Endothelial cell of umbilical vein (primary cell): ENCODE results near the gene DNAJC24. TPM values are rescaled to one million over a fixed set of nuclear protein-coding genes. Genes with fewer than 3 reads are reported as not detected.

ENCODE experiments used
- BruUV-seq: library from RNA; stranded (reverse); fragments of 400-500 nt; replicated peaks from 2 replicates; lab custom pipeline; 2021; lab: Mats Ljungman, UMichigan
- CTCF ChIA-PET: fragments of 300-600, 350-600 bp; sonication (Branson Sonifier 250); formaldehyde crosslinking; loops from one replicate; lab custom pipeline; 2021; ENCODE audit warnings: antibody characterized with exemption, inconsistent platforms; lab: Charles Lee
- POLR2A ChIA-PET: fragments of 300-600, 350-600 bp; sonication (Branson Sonifier 250); formaldehyde crosslinking; loops from one replicate; lab custom pipeline; 2021; ENCODE audit warnings: antibody characterized with exemption, inconsistent platforms; lab: Charles Lee
- DNase-seq: peaks from one replicate; pipeline ENCODE4 v3.0.0-alpha.2; 2011; ENCODE audit warnings: low read depth, low spot score
- FAIRE-seq: peaks from 2 replicates; lab custom pipeline; 2011; peaks lifted over from hg19 to GRCh38; lab: Jason Lieb, UNC
- H2AFZ ChIP-seq: 2 replicates; pipeline ENCODE4 v1.6.0; 2012; ENCODE audit warnings: low read depth, low read length, control low read depth, inconsistent platforms
- H3K27ac ChIP-seq: 2 replicates; pipeline ENCODE4 v1.5.1; 2011; ENCODE audit warnings: low read depth, mild to moderate bottlenecking, control low read depth, low read length, moderate library complexity; ENCODE audit not compliant: insufficient read depth
- H3K27me3 ChIP-seq, 2 experiments: 2 replicates each; pipeline versions ENCODE4 v1.6.0 to v1.6.1; 2011; ENCODE audit warnings: low read length in 2 of 2, mixed read lengths in 1 of 2; ENCODE audit not compliant: control insufficient read depth in 2 of 2, insufficient read depth in 2 of 2
- H3K36me3 ChIP-seq, 2 experiments: 2 replicates in 1 of 2; 3 replicates in 1 of 2; pipeline ENCODE4 v1.5.1; 2011; ENCODE audit warnings: low read length in 2 of 2, mild to moderate bottlenecking in 1 of 2, moderate library complexity in 1 of 2; ENCODE audit not compliant: control insufficient read depth in 2 of 2, insufficient read depth in 2 of 2; ENCODE audit errors: extremely low read depth in 1 of 2
- H3K4me1 ChIP-seq: 3 replicates; pipeline ENCODE4 v1.5.1; 2011; ENCODE audit warnings: mild to moderate bottlenecking, low read length; ENCODE audit not compliant: control insufficient read depth, insufficient read depth; ENCODE audit errors: extremely low read depth
- H3K4me2 ChIP-seq: 2 replicates; pipeline ENCODE4 v1.6.1; 2011; ENCODE audit warnings: low read length, control low read depth, mixed read lengths; ENCODE audit not compliant: insufficient read depth
- H3K4me3 ChIP-seq, 3 experiments: fragments of 200-600 bp in 1 of 3; sonication (generic), shearing (Covaris generic) in 1 of 3; replicated peaks in 1 of 3; 2 replicates each; pipeline ENCODE4 v1.5.1; 2011 to 2016; ENCODE audit warnings: control low read depth in 3 of 3, low read length in 3 of 3, mild to moderate bottlenecking in 2 of 3, inconsistent platforms in 1 of 3, low read depth in 1 of 3, moderate library complexity in 1 of 3; ENCODE audit not compliant: insufficient read depth in 1 of 3
- H3K79me2 ChIP-seq: 2 replicates; pipeline ENCODE4 v1.6.0; 2012; ENCODE audit warnings: low read length, inconsistent platforms; ENCODE audit not compliant: control insufficient read depth, insufficient read depth
- H3K9ac ChIP-seq: replicated peaks from 2 replicates; pipeline ENCODE3; 2011; ENCODE audit warnings: low read length, control low read depth; ENCODE audit not compliant: insufficient read depth; ENCODE audit errors: extremely low read depth
- H3K9me1 ChIP-seq: replicated peaks from 3 replicates; pipeline ENCODE4 v1.6.0; 2011; ENCODE audit warnings: mild to moderate bottlenecking, low read length; ENCODE audit not compliant: control insufficient read depth, insufficient read depth; ENCODE audit errors: extremely low read depth
- H3K9me3 ChIP-seq: replicated peaks from 2 replicates; pipeline ENCODE4 v1.5.1; 2012; ENCODE audit warnings: low read length, inconsistent platforms; ENCODE audit not compliant: control insufficient read depth, insufficient read depth
- H4K20me1 ChIP-seq: replicated peaks from 2 replicates; pipeline ENCODE3; 2011; ENCODE audit warnings: mild to moderate bottlenecking, low read length; ENCODE audit not compliant: control insufficient read depth, insufficient read depth; ENCODE audit errors: extremely low read depth
- CTCF ChIP-seq, 2 donors: IDR thresholded peaks; 1 replicate in 1 of 2; 2 replicates in 1 of 2; pipeline ENCODE4 v1.5.1; 2011; ENCODE audit warnings: low read length in 2 of 2, mild to moderate bottlenecking in 2 of 2, moderate library complexity in 2 of 2, control low read depth in 1 of 2, inconsistent platforms in 1 of 2, low read depth in 1 of 2; ENCODE audit not compliant: insufficient read depth in 1 of 2; ENCODE audit errors: extremely low read depth in 1 of 2
- EZH2 ChIP-seq: IDR thresholded peaks from 2 replicates; pipeline ENCODE4 v1.6.1; 2012; ENCODE audit warnings: borderline replicate concordance, low read depth, mild to moderate bottlenecking, moderate library complexity, low read length, inconsistent platforms; ENCODE audit not compliant: severe bottlenecking
- FOS ChIP-seq: IDR thresholded peaks from 2 replicates; pipeline ENCODE4 v1.6.1; 2011; ENCODE audit warnings: mild to moderate bottlenecking, low read length, moderate library complexity, borderline replicate concordance; ENCODE audit not compliant: insufficient read depth
- GATA2 ChIP-seq: IDR thresholded peaks from 2 replicates; pipeline ENCODE4 v1.7.0; 2011; ENCODE audit warnings: low read depth, mild to moderate bottlenecking, moderate library complexity, mixed read lengths, low read length; ENCODE audit not compliant: insufficient read length, insufficient read depth
- JUN ChIP-seq: IDR thresholded peaks from 2 replicates; pipeline ENCODE4 v1.6.1; 2011; ENCODE audit warnings: borderline replicate concordance, low read depth; ENCODE audit not compliant: insufficient read length, insufficient read depth
- MAX ChIP-seq: IDR thresholded peaks from 2 replicates; pipeline ENCODE4 v1.6.1; 2011; ENCODE audit not compliant: insufficient read depth, insufficient read length
- MYC ChIP-seq: IDR thresholded peaks from one replicate; pipeline ENCODE4 v1.6.1; 2011; ENCODE audit warnings: mild to moderate bottlenecking, low read depth, low read length
- POLR2A ChIP-seq: IDR thresholded peaks from 2 replicates; pipeline ENCODE4 v1.6.1; 2012; ENCODE audit warnings: low read depth, mild to moderate bottlenecking, control low read depth, low read length
- POLR2AphosphoS5 ChIP-seq: IDR thresholded peaks from 2 replicates; pipeline ENCODE4 v1.6.1; 2012; ENCODE audit warnings: low read depth, mild to moderate bottlenecking, control low read depth, low read length, moderate library complexity; ENCODE audit not compliant: insufficient read depth
- dilution Hi-C: fragments of 300-500 bp; cut with MboI; formaldehyde crosslinking; loops from one replicate; pipeline ENCODE4 v1.15.0; 2019; ENCODE audit warnings: low sequenced_read_pairs; ENCODE audit not compliant: extremely low pct_ligation_motif_present
- intact Hi-C: fragments of 100-400 bp; cut with micrococcal nuclease; formaldehyde crosslinking; loops from one replicate; pipeline ENCODE4 v1.10.0; 2022
- polyA plus RNA-seq, 4 experiments: library from polyadenylated mRNA; depleted of rRNA in 3 of 4; stranded (reverse) in 3 of 4; unstranded in 1 of 4; fragments of >200 nt; gene quantifications; 2 replicates each; pipeline versions ENCODE4 v1.2.1 to v1.2.3, GENCODE V29; 2011 to 2012; ENCODE audit warnings: missing spikeins in 1 of 4
- total RNA-seq: library from RNA; stranded (reverse); gene quantifications from 2 replicates; pipeline ENCODE4 v1.2.3, GENCODE V29; 2021

DNAJC24 gene
- total and polyA plus RNA-seq, 2 donors (not counting 3 experiments of a cell fraction or from before 2014, with no cell fraction given), result 7.2 to 16.8 TPM

DNA sequence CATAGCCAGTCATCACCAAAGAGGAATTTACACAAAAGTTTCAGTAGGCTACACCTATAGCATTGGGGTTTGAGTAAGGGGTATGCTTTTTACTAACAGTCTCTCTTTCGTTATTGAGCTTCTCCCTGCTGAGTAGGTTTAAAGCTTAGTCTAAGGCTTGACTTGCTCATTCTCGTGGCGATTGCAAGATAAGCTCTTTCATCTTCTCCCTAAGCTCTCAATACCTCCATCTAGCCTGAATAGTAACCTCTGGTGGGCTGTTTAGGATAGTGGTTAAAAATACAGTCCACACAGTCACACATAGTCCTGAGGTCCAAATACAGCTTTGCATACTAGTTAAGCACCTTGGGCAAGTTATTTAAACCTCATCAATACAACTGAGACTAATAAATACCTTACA lies 74.1 kb downstream of the DNAJC24 start:
- intact Hi-C loops, result no loop called here
- Histone ChIP-seq H3K4me2 (no peak overlapping the region), H3K79me2 (no peaks in the 10 kb centered on the region), H3K9me3 (no peaks in the 10 kb centered on the region), H4K20me1 (no peaks in the 10 kb centered on the region), H3K9ac (no peak overlapping the region), H3K27me3 (no peaks in the 10 kb centered on the region), H2AFZ (no peak overlapping the region), H3K9me1 (no peaks in the 10 kb centered on the region), H3K36me3 (no peaks in the 10 kb centered on the region), H3K27ac (no peak overlapping the region), H3K4me1 (peaks cover 2% of the 10 kb centered on the region), H3K4me3 (no peak overlapping the region)
- DNase-seq (no peak), FAIRE-seq (no peak)
- dilution Hi-C loops, result no loop called here
- BruUV-seq, result no TSS peak
- POLR2A ChIA-PET, result no interaction called here
- TF ChIP-seq JUN (no peak), POLR2A (no peak), CTCF (IDR thresholded peaks at IDR 0.05; ENCODE audit: extremely low read depth in 1 of 2, insufficient read depth in 1 of 2, low read depth in 1 of 2, low read length in 2 of 2) (no peak), MYC (no peak), GATA2 (no peak), MAX (no peak), EZH2 (no peak), POLR2AphosphoS5 (no peak), FOS (no peak)
- CTCF ChIA-PET, result interaction anchor here (1.3 to 1.4 kb wide), 2 partner anchors 8 to 15 kb away, joined by 3 read pairs; no protein-coding TSS in a partner anchor
